Measurements from ENCODE around the gene PCBP4. TPM values are rescaled to one million over a fixed set of nuclear protein-coding genes. Genes with fewer than 3 reads are reported as not detected.
"Not testable (repeated sequence)": the region's sequence is repeated elsewhere in the genome, so short reads cannot be mapped to it uniquely, and the experiment has no call there.

PCBP4 gene
- total RNA-seq, 3 donors from 2014 or later = 9.8 to 12.3 (median 10.4) TPM

- Mint-ChIP-seq H3K4me3 (no peak overlapping the region), H3K4me1 (ENCODE audit: low read depth) (peaks cover 15% of the 10 kb centered on the region), H3K36me3 (ENCODE audit: insufficient read depth) (no peaks in the 10 kb centered on the region), H3K9me3 (no peaks in the 10 kb centered on the region), H3K27me3 (ENCODE audit: low read depth) (no peaks in the 10 kb centered on the region)
- peak; percentile 82 for DNase-seq
- peak; percentile 98 to 100 for ATAC-seq
Measured at GRCh38 chr3:52001443-52001974, 34.3 kb upstream of the PCBP4 start.

- Mint-ChIP-seq H3K9me3 (no peaks in the 10 kb centered on the region), H3K4me3 (no peak overlapping the region), H3K27me3 (ENCODE audit: low read depth) (no peaks in the 10 kb centered on the region), H3K36me3 (ENCODE audit: insufficient read depth) (peaks cover 9% of the 10 kb centered on the region), H3K4me1 (ENCODE audit: low read depth) (peaks cover 9% of the 10 kb centered on the region)
- DNase-seq (no peak), ATAC-seq (no peak)
Measured at GRCh38 chr3:51999846-52000245, 32.6 kb upstream of the PCBP4 start.

- H3K9me3 Mint-ChIP-seq = no peaks in the 10 kb centered on the region
- no peaks in the 10 kb centered on the region for H3K27me3 Mint-ChIP-seq (ENCODE audit: low read depth)
- no peak overlapping the region for H3K4me3 Mint-ChIP-seq
- no peak for DNase-seq
- ATAC-seq = no peak
- H3K4me1 Mint-ChIP-seq (ENCODE audit: low read depth) = peaks cover 19% of the 10 kb centered on the region
- peaks cover 19% of the 10 kb centered on the region for H3K36me3 Mint-ChIP-seq (ENCODE audit: insufficient read depth)
Measured at GRCh38 chr3:51998774-51999173, 31.5 kb upstream of the PCBP4 start.

- Mint-ChIP-seq H3K9me3 (no peaks in the 10 kb centered on the region), H3K4me3 (no peak overlapping the region), H3K36me3 (ENCODE audit: insufficient read depth) (peaks cover 24% of the 10 kb centered on the region), H3K27me3 (ENCODE audit: low read depth) (no peaks in the 10 kb centered on the region), H3K4me1 (ENCODE audit: low read depth) (peaks cover 25% of the 10 kb centered on the region)
- DNase-seq = no peak
- ATAC-seq = no peak
Measured at GRCh38 chr3:51997935-51998596, 30.8 kb upstream of the PCBP4 start.

- Mint-ChIP-seq H3K4me1 (ENCODE audit: low read depth) (peaks cover 32% of the 10 kb centered on the region), H3K36me3 (ENCODE audit: insufficient read depth) (peaks cover 32% of the 10 kb centered on the region), H3K4me3 (peak overlapping the region; percentile 53), H3K27me3 (ENCODE audit: low read depth) (no peaks in the 10 kb centered on the region), H3K9me3 (no peaks in the 10 kb centered on the region)
- ATAC-seq (no peak), DNase-seq (no peak)
Measured at GRCh38 chr3:51997172-51997571, 29.9 kb upstream of the PCBP4 start.

GRCh38 chr3:51995346-51996163, 28.3 kb upstream of the PCBP4 start, which contains the start of gene RPL29:
Gene RPL29 (minus strand): TSS chr3:51995895. CDS start chr3:51995461, 434 bp downstream.
- H3K36me3 Mint-ChIP-seq (ENCODE audit: insufficient read depth) = peaks cover 37% of the 10 kb centered on the region

GRCh38 chr3:51994530-51994929, 27.3 kb upstream of the PCBP4 start:
- Mint-ChIP-seq H3K4me1 (ENCODE audit: low read depth) (peaks cover 30% of the 10 kb centered on the region), H3K4me3 (peak overlapping the region; percentile 99), H3K9me3 (no peaks in the 10 kb centered on the region), H3K27me3 (ENCODE audit: low read depth) (no peaks in the 10 kb centered on the region), H3K36me3 (ENCODE audit: insufficient read depth) (peaks cover 37% of the 10 kb centered on the region)
- no peak for ATAC-seq
- DNase-seq = no peak

More at GRCh38 chr3:51995346-51996163, 28.3 kb upstream of the PCBP4 start, which contains the start of gene RPL29:
- peak within 1 kb of the TSS; percentile 99 for H3K4me3 Mint-ChIP-seq
- peak; percentile 89 to 93 for ATAC-seq
- peaks cover 30% of the 10 kb centered on the region for H3K4me1 Mint-ChIP-seq (ENCODE audit: low read depth)
- DNase-seq = peak; percentile 87
- H3K27me3 Mint-ChIP-seq (ENCODE audit: low read depth) = no peaks in the 10 kb centered on the region
- H3K9me3 Mint-ChIP-seq = no peaks in the 10 kb centered on the region

GRCh38 chr3:51993657-51994056, 26.4 kb upstream of the PCBP4 start:
- Mint-ChIP-seq H3K36me3 (ENCODE audit: insufficient read depth) (peaks cover 37% of the 10 kb centered on the region), H3K4me3 (peak overlapping the region; percentile 99), H3K4me1 (ENCODE audit: low read depth) (peaks cover 30% of the 10 kb centered on the region)
- H3K27me3 Mint-ChIP-seq (ENCODE audit: low read depth); H3K9me3 Mint-ChIP-seq; DNase-seq; ATAC-seq: not testable (repeated sequence)

- H3K9me3 Mint-ChIP-seq = no peaks in the 10 kb centered on the region
- H3K4me1 Mint-ChIP-seq (ENCODE audit: low read depth) = peaks cover 30% of the 10 kb centered on the region
- no peaks in the 10 kb centered on the region for H3K27me3 Mint-ChIP-seq (ENCODE audit: low read depth)
- H3K4me3 Mint-ChIP-seq = peak overlapping the region; percentile 48
- peaks cover 37% of the 10 kb centered on the region for H3K36me3 Mint-ChIP-seq (ENCODE audit: insufficient read depth)
- DNase-seq (no peak), ATAC-seq (no peak)
Measured at GRCh38 chr3:51992017-51992682, 24.9 kb upstream of the PCBP4 start.

GRCh38 chr3:51990501-51990971, 23.3 kb upstream of the PCBP4 start:
- not testable (repeated sequence) for DNase-seq, H3K4me3 Mint-ChIP-seq

GRCh38 chr3:51988286-51989146, 21.3 kb upstream of the PCBP4 start:
- ATAC-seq = no peak
- H3K4me3 Mint-ChIP-seq = no peak overlapping the region
- DNase-seq = no peak
- no peaks in the 10 kb centered on the region for H3K9me3 Mint-ChIP-seq
- peaks cover 15% of the 10 kb centered on the region for H3K36me3 Mint-ChIP-seq (ENCODE audit: insufficient read depth)
- peaks cover 21% of the 10 kb centered on the region for H3K4me1 Mint-ChIP-seq (ENCODE audit: low read depth)
- no peaks in the 10 kb centered on the region for H3K27me3 Mint-ChIP-seq (ENCODE audit: low read depth)

More at GRCh38 chr3:51990501-51990971, 23.3 kb upstream of the PCBP4 start:
- Mint-ChIP-seq H3K4me1 (ENCODE audit: low read depth) (peaks cover 28% of the 10 kb centered on the region), H3K36me3 (ENCODE audit: insufficient read depth) (peaks cover 35% of the 10 kb centered on the region)
- ATAC-seq; H3K9me3 Mint-ChIP-seq; H3K27me3 Mint-ChIP-seq (ENCODE audit: low read depth): not testable (repeated sequence)

- no peaks in the 10 kb centered on the region for H3K27me3 Mint-ChIP-seq (ENCODE audit: low read depth)
- no peak for ATAC-seq
- peaks cover 9% of the 10 kb centered on the region for H3K36me3 Mint-ChIP-seq (ENCODE audit: insufficient read depth)
- peaks cover 20% of the 10 kb centered on the region for H3K4me1 Mint-ChIP-seq (ENCODE audit: low read depth)
- no peak overlapping the region for H3K4me3 Mint-ChIP-seq
- no peaks in the 10 kb centered on the region for H3K9me3 Mint-ChIP-seq
- no peak for DNase-seq
Measured at GRCh38 chr3:51987568-51987967, 20.3 kb upstream of the PCBP4 start.
